Tongue (tissue), 2 donors: ENCODE measurements around the gene PLEKHA5. TPM values are rescaled to one million over a fixed set of nuclear protein-coding genes. Genes with fewer than 3 reads are reported as not detected.
"Not testable (repeated sequence)": the region's sequence is repeated elsewhere in the genome, so short reads cannot be mapped to it uniquely, and the experiment has no call there.

Experiments used
- DNase-seq: peaks from one replicate; pipeline ENCODE4 v3.0.0-alpha.2; 2015
- total RNA-seq: library from RNA; depleted of rRNA; stranded (reverse); fragments of >200 nt; gene quantifications from one replicate; pipeline ENCODE4 v1.2.3, GENCODE V29; 2014

The PLEKHA5 gene
- total RNA-seq, 1 donor from 2014 or later: 37.0 TPM

DNA sequence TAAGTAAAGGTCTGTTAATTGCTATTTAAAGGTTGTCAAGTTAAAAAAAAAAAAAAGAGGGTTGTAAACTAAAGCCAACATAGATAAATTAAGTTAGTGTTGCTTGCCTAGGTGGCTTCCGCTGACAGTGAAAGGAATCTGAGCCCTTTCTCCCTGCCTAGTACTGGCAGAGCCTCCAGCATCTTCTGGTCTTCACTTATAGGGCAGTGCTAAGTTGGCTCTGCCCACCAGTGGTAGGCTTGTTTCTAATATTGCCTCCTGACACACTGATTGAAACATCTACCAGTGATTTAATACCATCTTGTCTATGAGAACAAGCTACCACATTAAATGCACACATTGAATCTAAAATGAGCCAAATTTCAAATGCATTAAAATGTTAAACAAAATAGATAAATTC is 39.7 kb downstream of the PLEKHA5 start:
- no peak for DNase-seq

DNA sequence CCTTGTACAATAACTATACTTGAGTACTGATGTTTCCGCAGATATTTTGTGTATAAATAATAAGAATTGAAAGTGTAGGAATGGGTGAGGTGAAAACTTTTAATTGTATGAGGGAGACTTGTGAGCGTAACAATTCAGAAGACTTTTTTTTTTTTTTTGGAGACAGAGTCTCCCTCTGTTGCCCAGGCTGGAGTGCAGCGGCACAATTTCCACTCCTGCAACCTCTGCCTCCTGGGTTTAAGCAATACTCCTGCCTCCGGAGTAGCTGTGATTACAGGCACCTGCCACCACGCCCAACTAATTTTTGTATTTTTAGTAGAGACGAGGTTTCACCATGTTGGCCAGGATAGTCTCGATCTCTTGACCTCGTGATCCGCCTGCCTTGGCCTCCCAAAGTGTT is 40.8 kb downstream of the PLEKHA5 start:
- DNase-seq: not testable (repeated sequence)

DNA sequence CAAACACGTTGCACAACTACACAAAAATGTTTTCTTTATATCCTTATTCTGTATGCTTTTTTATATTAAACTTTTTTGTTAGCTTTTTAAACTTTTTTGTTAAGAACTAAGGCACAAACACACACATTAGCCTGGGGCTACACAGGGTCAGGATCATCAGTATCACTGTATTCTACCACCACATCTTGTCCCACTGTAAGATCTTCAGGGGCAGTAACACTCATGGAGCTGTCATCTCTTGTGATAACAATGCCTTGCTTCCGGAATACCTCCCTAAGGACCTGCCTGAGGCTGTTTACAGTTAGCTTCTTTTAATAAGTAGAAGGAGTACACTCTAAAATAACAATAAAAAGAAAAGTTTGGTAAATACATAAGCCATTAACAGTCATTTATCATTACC is 42.2 kb downstream of the PLEKHA5 start:
- DNase-seq: no peak

DNA sequence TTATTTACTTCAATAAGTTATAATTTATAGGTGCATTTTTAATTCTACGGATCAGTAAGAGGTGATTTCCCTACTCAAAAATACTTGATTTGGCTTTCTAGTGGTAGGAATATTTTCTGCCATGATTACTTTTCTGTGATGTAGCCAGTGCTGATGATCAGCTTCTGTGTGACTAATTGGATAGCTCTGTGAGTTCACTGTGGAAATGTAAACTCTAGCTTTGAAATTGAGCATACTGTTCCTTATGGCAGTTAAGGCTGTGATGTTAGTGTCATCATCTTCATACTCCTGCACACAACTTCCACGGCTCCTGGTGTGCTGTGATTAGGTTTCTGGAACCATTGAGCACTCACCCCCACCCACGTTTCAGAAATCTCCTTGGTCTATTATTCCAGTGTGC is 48.2 kb downstream of the PLEKHA5 start:
- no peak for DNase-seq

DNA sequence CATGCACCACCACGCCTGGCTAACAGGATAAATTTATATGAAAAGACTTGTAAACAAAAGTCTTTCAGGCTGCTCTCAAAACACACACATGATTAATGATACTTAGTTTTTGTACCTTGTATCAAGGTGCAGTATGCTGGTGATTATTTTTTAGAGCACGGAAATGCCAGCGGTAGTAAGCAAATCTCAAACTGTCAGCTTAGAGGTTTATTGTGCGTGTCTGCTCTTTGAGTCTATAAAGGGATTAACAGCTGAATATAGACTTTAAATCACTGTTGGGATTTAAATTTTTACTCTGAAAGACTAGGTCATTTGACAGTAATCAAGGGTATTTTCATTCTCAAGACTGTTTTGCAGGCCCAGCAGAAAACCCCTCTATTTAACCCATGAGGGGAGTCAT is 50.5 kb downstream of the PLEKHA5 start:
- no peak for DNase-seq

DNA sequence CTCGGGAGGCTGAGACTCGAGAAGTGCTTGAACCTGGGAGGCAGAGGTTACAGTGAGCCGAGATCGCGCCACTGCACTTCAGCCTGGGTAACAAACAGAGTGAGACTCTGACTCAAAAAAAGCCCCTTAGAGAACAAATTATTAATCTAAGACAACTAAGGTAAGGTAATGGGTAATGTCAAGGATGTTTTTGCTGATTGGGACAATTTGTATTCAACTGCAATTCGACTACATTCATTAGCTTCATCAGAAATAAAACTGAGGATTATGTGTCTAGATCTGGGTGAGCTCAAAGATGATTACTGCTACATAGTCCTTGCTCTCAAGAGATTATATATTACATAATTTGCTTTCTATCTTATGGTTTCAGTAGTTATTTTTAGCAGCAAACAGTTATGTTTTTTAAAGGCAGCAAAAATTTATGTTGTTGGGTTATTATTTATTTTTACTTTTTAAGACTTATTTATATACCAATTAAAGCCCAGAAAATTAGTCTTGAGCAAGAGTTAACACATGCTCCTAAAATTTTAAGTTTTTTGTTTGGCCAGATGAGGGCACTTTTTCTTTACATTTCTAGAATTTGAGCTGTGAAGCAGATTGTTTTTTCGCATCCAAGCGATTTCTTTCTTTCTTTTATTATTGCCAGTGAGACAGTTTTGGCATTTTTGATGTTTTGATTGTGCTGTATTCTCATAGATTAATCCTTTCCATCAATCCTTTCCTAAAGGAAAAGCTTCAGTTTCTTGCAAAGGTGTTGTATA is 52.3 kb downstream of the PLEKHA5 start:
- peak; percentile 42 for DNase-seq

DNA sequence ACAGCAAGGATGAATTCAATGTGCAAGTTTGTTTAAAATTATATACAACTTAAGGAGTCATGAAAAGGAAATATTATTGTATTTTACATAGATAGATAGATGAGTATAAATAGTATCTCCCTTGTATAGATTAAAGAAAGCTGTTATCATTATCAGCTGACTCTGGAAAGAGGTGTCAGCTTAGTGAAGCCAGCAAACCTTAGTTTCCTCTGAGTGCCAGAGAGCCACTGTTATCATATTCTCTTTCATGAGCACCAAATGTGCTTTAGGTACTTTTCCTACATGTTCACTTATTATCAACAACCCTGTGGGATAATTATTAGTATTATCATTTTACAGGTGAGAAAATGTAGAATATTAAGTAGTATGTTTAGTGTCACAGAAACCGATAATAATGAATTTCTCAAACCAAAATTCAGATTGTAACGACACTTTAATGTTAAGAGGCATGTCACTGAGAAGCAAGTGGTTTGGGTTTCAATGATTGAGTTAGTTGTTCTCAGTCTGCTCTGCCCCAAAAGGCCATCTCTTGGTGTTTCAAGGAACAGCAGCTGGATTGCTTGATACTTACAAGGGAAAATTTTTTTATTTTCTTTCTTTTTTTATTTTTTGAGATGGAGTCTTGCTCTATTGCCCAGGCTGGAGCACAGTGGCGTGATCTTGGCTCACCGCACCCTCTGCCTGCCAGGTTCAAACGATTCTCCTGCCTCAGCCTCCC is 53.7 kb downstream of the PLEKHA5 start:
- DNase-seq: no peak

DNA sequence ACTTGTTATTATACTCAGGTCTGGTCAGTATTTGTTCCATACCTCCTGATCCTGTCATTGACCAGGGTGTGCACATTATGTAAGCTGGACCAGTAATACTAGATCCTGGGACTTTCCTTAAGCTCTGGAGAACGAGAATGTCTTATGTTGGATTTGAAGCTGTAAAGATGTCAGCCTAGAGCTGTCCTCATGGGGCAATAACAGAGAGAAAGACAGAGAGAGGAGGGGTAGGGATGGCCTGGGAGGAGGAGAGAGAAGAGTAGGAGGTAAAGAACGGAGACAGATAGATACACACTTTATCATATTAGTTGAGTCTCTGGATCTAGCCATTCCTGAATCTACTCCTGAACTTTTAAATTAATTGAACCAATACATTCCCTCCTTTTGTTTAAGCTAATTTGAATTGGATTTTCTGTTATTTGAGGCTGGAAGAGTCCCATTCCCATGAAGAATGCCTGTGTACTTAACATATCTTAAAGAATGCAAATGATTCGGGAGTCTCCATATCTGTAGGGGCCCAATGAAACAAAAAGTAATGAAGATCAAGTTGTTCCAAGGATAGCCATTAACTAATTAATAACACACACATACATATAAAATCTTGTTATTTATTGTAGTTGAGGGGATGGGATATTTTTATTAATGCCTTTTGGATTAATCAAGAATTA is 55.9 kb downstream of the PLEKHA5 start:
- no peak for DNase-seq

DNA sequence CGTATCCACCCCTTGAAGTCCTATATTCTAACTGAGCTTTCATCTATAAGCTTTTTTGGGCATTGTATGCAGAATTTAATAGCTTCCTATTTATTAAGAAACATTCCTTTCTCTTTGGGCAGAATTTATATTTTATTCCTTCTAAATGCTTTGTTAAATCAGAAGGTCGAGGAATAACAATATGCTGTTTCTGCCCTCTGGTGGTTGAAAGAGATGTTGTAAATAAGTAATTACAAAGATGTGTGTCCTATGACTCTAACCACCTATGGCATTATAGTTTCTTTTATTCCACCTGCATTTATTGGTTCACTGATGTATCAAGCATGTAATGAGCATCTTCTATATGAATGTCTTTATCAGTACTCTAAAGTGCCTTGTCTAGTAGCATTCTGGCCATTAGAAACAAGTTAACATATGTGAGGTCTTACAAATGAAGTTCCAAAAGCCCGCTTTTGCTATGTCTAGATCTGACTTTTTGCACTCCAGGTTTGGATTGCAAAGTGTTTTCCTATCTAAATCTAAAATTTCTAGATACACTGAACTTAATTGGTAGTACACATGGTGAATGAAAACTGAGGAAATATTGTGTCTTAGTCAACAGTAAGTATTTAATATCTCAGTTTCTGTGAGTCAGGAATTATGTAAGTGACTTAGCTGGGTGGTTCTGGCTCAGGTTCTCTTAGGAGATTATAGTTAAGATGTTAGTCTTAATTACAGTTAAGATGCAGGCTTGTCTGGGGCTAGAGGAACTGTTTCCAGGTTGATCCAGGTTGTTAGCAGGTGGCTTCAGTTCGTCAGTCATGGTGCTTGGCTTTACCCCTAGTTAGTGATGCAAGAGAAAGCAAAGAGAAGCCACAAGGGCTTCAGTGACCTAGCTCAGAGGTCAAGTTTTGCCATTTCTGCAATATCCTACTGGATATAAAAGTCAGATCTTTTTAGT is 57.5 kb downstream of the PLEKHA5 start:
- peak; percentile 74 for DNase-seq

DNA sequence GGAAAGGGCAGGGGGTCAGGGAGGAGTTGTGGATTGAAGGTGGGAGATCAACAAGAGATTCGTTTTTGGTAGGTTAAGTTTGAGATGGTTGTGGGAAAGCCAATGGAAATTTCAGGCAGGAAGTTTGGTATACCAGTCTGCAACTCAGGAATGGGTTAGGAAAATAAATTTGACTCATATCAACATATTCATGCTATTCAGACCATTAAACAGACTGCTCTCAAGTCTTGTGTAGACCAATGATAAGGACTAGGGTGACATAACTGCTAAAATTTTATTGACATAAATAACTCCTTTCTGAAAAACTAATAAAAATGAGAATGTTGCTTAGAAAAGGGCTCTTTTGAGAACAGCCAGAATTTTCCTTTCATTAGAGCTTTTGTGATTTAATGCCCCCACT is 60.0 kb downstream of the PLEKHA5 start:
- no peak for DNase-seq

DNA sequence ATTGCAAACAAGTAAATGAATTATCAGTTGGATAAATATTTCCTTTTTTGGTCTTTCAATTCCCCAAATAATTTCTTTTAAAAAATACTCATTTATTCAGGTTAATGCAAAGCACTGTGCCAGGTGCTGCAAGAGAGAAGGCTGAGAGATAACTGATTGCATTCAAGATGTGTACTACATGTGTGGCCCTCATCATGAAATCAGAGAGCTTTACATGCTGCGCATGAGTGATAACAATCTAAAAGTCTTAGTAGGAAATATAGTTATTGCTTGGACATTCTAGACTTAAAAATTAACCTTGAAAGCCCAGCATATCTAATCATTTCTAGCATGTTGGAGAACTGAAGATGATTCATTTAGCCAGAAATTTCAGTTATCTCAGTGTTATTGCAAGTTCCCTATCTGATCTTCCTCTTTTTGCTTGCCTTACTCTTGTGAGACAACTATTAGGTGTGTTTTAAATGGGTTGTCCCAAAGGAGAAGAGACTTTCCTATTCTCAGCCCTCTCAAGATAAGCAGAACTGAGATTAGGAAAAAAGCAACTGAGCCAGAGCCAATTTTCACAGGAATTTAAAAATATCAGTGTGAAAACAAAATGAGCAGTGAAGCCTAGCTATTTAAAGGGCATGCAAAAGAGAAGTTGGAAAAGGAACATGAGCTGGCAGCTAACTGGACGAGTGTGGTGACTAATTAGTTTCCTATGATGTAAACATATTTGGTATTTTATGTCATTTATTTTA is 60.9 kb downstream of the PLEKHA5 start:
- peak; percentile 27 for DNase-seq

DNA sequence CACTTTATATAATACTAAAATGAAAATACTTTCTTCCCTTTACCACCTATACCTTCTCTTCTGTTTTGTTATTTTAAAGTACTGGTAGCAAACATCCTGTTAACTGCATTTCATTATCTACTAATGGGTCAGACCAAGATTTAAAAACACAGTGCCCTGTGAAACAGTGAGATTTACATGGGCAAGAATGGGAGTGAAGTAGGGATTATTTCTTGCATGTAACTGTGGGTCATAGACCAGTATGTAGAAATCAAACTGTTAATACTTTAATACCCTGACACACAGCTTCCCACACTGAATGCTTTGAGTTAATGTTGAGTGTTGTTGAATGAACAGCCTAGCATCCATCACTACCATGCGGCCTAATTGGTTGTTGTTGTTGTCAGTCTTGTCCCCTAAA is 61.6 kb downstream of the PLEKHA5 start:
- no peak for DNase-seq

DNA sequence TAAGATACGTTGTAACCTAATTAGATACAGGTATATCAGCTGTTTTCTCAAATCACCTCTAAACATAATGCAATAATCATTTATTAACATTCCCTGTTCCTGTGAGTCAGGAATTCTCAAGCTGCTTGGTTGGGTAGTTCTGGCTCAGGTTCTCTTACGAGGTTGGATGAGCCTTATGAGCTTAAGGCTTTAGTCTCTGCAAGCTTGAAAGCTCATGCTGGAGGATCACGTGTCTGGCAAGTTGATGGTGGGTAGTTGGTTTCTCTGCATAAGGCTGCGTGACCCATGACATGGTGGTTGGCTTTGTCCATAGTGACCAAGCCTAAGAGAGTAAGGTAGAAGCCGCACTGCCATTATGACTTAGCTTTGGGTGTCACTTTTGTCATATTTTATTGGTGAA is 62.0 kb downstream of the PLEKHA5 start:
- DNase-seq: no peak

DNA sequence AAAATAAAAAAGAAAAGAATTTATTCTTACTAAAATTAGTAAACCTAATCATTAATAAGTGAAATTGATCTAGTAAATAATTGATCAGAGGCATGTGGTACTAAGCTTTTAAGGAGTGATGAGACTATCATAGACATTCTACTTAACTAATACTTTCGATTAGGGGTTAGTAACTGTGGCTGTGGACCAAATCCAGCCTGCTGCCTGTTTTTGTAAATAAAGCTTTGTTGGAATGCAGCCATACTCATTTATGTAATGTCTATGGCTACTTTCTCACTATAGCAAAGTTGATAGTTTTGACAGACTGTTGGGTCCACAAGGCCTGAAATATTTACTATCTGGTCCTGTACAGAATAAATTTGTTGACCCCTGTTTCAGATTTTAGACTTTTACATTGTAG is 63.2 kb downstream of the PLEKHA5 start:
- no peak for DNase-seq

DNA sequence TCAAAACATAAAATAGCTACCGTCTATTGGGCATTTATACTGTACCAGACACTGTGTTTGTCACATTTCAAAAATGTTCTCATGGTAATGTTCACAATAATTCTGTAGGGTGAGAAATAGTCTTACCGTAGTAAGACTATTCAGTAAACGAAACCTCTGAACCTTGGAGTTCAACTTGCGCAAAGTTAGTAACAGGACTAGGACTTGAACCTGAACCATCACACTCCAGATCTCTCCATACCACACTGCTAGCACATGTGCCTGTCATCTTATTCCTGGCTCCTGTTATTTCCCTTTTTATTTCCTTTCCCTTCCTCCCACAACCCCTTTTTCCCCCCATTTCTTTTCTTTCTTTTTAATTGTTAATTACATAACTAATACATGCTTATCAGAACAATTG is 65.4 kb downstream of the PLEKHA5 start:
- DNase-seq: no peak

DNA sequence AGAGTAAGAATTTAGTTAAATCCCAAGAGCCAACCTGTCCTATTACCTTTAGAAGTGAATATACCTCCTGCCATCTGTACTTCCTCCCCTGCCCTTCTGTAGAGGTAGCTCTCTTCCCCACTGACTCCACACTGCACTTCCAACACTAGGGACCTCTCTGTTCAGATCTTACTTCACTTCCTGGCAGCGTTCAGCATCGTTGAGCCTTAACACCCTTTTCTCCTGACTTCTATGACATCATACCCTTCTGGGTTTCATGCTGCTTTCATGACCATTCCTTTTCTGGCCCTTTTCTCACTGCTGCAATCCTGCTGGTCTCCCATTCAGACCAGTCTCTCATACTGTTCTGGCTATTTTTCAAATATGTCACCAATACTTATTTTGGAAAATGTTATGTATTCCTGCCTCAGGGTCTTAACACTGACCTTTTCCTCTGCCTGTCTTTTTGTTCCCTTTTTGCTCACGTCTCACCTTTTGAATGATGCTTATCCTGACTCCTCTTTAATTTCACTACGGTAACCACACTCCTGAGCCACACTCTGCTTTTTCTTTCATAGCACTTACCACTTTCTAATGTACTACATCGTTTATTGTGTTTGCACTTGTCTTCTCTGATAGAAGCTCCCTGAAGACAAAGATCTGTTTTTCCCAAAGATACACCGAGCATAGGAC is 67.6 kb downstream of the PLEKHA5 start:
- DNase-seq: no peak

DNA sequence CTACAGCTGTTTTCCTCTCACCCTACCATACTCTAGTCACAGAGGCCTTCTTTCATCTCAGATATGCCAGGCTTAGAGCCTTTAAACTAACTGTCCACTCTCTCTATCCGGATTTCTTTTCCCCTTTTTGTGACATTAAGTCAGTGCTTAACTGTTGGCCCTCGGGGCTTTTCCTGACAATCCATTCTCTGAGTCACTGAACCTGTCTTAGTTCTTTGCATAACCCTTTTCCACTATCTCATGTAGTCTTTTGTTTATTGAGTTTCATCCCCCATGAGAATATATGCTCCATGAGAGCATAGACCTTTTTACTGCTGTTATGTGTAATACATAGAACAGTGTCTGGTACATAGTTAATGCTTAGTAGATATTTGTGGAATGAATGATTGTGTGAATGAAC is 68.7 kb downstream of the PLEKHA5 start:
- no peak for DNase-seq

DNA sequence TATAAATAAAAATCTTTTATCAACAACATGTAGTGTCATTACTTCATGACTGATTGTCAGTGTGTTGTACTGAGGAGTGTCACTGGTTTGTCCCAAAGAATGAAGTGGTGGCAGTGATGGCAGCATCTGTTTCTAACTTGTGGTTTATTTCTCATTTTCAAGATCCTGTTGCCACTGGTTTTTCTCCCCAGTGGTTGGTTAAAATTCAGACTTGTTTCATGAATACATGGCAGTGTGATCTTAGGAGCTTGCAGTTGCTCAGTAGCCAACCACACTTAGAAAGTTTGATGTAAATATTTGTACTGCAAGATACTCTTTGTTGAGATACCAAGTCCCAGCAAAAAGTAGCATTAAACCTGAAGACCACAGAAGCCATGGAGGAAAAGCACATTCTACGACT is 69.8 kb downstream of the PLEKHA5 start:
- DNase-seq: no peak

DNA sequence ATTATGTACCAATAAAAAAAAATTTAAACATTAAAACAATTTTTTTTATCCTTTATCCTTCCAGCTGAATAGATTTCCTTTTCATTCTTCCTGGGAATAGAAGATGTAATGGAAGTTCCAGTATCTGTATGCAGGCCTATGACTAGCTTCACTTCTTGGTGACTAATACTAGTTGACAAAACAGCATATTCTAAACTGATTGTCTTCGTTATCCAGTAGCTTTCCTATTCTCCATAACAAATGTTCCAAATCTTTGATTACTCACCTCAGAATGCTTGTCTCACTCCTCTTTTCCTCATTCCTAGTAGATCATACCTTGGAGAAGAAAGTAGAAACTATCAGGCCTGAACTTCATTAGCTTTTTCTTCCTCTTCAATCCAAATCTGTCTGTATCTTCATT is 70.7 kb downstream of the PLEKHA5 start:
- DNase-seq: no peak

DNA sequence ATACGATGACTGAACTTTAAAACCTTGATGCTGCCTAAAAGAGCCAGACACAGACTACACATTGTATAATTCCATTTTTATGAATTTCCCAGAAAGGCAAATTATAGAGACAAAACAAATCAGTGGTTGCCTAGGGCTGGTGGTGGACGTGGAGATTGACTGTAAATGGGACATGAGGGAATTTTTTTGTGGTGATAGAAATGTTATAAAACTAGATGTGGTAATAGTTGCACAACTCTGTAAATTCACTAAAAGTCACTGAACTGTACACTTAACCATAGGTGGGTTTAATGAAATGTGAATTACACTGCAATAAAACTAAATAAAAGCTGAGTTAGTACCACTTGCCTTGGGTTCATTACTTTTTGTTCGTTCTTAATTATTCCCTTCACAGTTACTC is 72.1 kb downstream of the PLEKHA5 start:
- DNase-seq: no peak

DNA sequence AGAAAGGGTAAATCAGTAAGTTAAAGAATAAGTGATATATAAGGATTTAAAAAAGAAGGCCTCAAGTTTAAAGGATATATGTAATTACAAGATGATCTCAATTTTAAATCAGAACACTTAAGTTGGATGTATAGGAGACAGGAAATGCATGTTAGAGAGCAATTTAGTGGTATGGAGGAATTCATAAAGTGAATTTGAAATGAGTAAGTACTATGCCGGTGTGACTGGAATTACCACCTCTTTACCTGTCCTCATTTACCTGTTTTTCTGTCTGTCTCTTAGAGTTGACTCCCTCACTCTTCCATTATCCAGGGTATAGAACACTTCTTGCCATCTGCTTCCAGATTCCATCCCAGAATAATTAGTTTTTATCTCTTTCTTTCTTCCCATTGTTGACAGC is 73.5 kb downstream of the PLEKHA5 start:
- no peak for DNase-seq
